Epithelial cell of esophagus (primary cell): ENCODE measurements around the gene NCF2.

ENCODE experiments used
- DNase-seq: peaks from one replicate; pipeline ENCODE4 v3.0.0; 2010; ENCODE audit warnings: low read depth
- H3K4me3 ChIP-seq: 2 replicates; pipeline ENCODE4 v1.5.1; 2011; ENCODE audit warnings: mild to moderate bottlenecking, low read length, control low read depth
- TF ChIP-seq, protein P1 (sequence below): IDR thresholded peaks from 2 replicates; pipeline ENCODE4 v1.5.1; 2011; ENCODE audit warnings: low read depth, mild to moderate bottlenecking, low read length, control low read depth, inconsistent platforms; ENCODE audit not compliant: insufficient read depth; ENCODE audit errors: missing control alignments

The NCF2 gene

DNA sequence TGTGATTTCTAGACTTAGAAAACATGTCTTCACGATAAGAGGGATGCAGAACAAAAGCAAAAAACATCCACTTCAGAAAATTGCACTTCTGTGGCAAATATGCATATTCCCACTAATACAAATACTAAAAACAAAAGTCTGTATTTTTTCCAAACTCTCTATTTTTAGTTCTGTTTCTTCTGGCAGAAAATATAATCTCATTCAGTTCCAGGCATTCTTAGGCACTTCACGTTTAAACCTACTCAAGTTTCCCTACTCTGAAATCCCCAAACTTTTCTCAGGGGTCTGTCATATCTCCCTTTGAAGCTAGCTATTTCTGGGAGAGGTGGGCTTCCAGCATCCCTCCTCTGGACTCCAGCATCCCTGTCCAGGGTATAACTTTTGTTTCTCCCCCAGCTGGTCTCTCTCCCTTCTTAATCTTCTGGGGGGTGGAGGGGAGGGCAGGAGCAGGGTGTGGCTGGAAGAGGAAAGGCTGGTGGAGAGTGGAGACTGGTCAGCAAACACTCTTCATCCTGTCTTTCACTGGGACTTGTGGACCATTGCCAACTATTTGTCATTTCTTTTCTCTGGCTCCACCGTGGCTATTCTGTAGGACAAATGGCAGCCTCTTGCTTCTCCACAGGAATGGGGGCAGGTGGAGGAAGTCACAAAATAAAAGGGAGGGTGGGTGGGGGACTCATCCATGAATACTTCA is 19.6 kb upstream of the NCF2 start:
- peak; percentile 31 for DNase-seq
- TF ChIP-seq, protein P1, sequence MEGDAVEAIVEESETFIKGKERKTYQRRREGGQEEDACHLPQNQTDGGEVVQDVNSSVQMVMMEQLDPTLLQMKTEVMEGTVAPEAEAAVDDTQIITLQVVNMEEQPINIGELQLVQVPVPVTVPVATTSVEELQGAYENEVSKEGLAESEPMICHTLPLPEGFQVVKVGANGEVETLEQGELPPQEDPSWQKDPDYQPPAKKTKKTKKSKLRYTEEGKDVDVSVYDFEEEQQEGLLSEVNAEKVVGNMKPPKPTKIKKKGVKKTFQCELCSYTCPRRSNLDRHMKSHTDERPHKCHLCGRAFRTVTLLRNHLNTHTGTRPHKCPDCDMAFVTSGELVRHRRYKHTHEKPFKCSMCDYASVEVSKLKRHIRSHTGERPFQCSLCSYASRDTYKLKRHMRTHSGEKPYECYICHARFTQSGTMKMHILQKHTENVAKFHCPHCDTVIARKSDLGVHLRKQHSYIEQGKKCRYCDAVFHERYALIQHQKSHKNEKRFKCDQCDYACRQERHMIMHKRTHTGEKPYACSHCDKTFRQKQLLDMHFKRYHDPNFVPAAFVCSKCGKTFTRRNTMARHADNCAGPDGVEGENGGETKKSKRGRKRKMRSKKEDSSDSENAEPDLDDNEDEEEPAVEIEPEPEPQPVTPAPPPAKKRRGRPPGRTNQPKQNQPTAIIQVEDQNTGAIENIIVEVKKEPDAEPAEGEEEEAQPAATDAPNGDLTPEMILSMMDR = no peak
- H3K4me3 ChIP-seq = no peak overlapping the region

DNA sequence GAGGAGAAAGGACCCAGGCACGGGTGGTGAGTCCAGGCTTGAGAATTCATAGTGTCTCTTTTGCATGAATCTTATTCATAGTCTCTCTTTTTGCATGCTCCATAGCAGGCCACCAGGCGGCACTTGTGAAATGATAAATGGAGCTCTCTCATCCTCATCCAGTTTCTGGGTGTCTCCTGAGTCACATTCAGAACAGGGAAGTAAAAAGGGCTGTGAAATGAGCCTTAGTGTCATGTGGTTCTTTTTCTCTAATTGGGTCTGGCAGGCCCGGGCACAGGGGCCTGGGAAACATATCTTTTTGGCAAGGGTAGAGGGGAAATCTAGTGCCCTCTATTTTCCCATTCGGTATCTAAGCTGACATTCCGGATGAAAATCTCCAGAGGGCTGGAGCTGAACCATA is 19.1 kb upstream of the NCF2 start:
- TF ChIP-seq, protein P1 = peak; percentile 61
- no peak overlapping the region for H3K4me3 ChIP-seq
- peak; percentile 90 for DNase-seq

DNA sequence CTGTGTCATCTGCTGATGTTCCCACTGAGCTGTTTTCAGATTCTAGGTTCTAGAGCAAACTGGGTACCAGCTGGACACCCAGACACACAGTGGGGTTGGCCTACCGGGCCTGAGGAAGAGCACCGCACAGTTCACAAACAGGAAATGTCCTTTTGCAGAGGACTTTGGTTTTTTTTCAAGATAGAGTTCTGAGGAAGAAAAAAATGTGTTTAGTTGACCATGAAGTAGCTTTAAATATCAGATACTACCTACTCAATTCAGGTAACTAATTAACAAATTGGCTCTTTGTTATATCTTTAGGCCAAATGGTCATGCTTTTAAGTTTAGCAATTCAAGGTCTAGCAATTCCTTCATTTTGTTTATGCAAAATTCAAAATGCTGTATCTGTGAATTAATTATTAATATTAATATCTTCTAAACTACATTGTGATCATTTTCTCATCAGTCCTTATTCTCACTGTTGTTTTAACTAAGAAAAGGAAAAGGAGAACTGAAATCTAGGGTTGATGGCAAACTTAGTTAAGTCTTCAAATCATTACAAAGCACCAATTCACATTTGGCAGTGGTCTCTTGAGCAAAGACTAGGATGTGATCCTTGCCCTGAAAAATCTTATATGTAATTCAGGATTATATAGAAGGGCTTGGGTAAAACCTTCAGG is 17.2 kb upstream of the NCF2 start:
- DNase-seq = no peak
- H3K4me3 ChIP-seq = no peak overlapping the region
- TF ChIP-seq, protein P1 = no peak

DNA sequence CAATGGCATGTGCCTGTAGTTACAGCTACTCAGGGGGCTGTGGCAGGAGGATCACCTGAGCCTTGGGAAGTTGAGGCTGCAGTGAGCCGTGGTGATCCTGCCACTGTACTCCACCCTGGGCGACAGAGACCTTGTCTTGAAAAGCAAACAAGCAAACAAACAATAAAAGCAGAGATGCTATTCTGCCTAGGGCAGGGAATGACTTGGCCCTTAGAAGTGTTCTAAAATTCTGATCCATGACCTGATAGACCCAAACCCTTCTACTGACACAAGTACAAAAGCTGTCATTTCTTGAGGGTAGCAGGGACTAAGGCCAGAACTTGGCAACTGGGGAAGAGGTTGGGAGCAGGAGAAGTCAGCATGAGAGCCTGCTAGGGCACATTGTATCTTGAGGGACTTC is 15.6 kb upstream of the NCF2 start:
- TF ChIP-seq, protein P1 = no peak
- H3K4me3 ChIP-seq = no peak overlapping the region
- DNase-seq = no peak

DNA sequence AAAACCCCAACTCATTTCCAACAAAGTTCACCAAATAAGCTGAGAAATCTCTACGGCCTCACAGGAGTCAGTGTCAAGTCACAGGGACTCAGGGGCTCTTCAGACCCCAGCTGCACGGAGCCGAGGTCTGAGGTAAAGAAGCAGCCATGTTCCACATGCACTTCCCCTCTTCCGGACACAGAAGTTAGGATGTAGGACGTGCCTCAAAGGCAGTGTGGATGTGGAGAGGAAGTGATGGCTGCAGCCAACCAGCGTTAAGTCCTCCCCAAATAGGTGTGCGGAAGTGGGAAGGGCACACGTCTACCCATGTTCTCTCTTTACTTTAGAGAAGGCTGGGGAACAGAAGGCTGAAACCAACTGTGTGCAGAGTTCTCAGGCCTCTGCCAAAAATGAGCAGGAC is 14.6 kb upstream of the NCF2 start:
- TF ChIP-seq, protein P1 = no peak

DNA sequence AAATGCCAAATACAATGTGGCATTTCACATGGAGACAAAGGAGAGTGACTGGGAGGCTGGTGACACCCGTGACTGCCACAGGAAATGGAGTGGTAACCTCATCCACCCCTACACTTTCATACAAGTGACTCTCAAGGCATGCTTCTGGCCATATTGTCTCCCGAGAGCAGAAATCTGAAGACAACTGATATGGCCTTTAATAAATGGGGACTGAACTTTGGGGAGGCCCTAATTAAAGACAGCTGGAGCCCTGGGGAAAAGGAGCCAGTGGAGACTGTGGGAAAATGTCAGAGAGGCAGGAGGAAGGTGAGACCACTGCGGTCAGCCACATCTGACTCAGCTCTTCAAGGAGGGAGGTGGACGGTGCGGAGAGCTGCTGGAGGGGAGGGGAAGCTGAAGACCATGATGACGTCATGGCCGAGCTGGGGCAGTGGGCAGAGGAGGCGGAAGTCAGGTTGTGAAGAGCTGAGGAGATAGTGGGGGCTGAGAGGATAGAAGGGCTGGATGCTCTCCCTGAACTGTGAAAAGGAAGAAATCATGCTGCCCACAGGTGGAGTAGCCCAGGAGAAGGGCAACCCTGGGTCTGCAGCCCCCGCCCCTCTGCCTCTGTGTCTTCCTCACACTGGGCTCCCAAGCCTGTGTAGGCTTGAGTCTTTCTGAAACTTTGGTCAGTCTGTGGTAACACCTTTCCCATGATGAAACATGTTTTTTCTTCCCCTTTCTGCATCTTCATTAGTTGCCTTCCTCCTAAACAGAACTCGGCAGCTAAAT is 14.0 kb upstream of the NCF2 start:
- no peak overlapping the region for H3K4me3 ChIP-seq
- TF ChIP-seq, protein P1 = no peak
- DNase-seq = no peak

More for the DNA sequence above, 14.6 kb upstream of the NCF2 start:
- DNase-seq = no peak
- no peak overlapping the region for H3K4me3 ChIP-seq
